Fibroblast of the aortic adventitia (primary cell): ENCODE results near the gene DHPS. TPM values are rescaled to one million over a fixed set of nuclear protein-coding genes. Genes with fewer than 3 reads are reported as not detected.

Experiments used
- DNase-seq: peaks from one replicate; pipeline ENCODE4 v3.0.0-alpha.2; 2010; ENCODE audit warnings: low read depth
- H3K4me3 ChIP-seq: 2 replicates; pipeline ENCODE4 v1.5.1; 2011; ENCODE audit warnings: low read depth, mild to moderate bottlenecking, control low read depth, low read length, moderate library complexity
- CTCF ChIP-seq: IDR thresholded peaks from 2 replicates; pipeline ENCODE4 v1.5.1; 2011; ENCODE audit warnings: mild to moderate bottlenecking, low read length, control low read depth, inconsistent platforms; ENCODE audit not compliant: insufficient read depth
- total RNA-seq: library from RNA; depleted of rRNA; stranded (reverse); fragments of >200 nt; gene quantifications from 2 replicates; pipeline ENCODE4 v1.2.3, GENCODE V29; 2012; ENCODE audit warnings: low replicate concordance

The DHPS gene
- total RNA-seq, 1 donor = 46.2 TPM

DNA sequence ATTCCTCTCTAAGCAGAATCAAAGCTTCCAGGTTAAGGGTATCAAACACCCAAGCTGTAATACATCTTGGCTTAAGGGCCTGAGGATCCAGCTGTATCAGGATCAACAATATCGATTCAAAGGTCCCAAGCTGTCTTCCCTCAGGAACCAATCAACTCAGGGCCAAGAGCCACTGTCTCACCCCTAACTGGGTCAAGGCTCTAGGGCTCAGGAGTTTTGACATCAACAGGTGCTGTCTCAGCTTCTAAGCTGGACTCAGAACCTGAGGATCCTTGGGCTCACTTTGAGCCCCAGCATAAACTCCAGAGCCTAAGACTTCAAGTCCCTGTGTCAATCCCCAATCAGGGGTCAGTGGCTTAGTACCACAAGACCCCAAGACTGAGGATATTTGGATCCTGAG is 13.8 kb upstream of the DHPS start:
- no peak for DNase-seq
- no peak for TF ChIP-seq CTCF
- peak overlapping the region; percentile 91 for H3K4me3 ChIP-seq

- H3K4me3 ChIP-seq = peak overlapping the region; percentile 91
- DNase-seq = no peak
- TF ChIP-seq CTCF = no peak
Measured at GRCh38 chr19:12695096-12695495, 13.4 kb upstream of the DHPS start.

GRCh38 chr19:12694641-12695040 is 13.0 kb upstream of the DHPS start:
- no peak for TF ChIP-seq CTCF
- no peak for DNase-seq
- H3K4me3 ChIP-seq = no peak overlapping the region

GRCh38 chr19:12692960-12693359 is 11.3 kb upstream of the DHPS start:
- DNase-seq = no peak
- no peak overlapping the region for H3K4me3 ChIP-seq
- no peak for TF ChIP-seq CTCF

GRCh38 chr19:12689581-12690216 is 8.0 kb upstream of the DHPS start:
- H3K4me3 ChIP-seq = no peak overlapping the region
- TF ChIP-seq CTCF = no peak
- no peak for DNase-seq

DNA sequence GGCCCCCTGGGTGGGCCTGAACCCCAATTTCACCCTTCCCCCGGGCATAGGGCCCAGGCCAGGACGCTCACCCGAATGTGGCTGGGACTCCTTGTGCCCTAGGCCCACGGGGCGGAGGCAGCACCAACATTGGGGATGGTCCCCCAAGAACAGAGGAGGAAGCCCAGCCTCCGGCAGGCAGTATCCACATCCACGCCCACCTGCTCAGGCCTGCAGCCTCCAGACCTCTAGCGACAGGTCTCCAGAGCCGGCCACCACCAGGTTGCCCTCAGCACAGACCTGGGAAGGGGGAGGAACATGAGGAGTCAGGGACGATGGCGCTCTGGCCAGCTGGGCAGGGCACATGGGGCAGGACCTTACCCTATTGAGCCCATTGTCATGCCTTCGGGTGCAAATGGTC is 7.3 kb upstream of the DHPS start:
- H3K4me3 ChIP-seq = no peak overlapping the region
- no peak for TF ChIP-seq CTCF
- no peak for DNase-seq
